Subcutaneous abdominal adipose tissue (tissue), 5 donors: ENCODE data around the gene ZNF408.

ENCODE experiments used
- H3K27ac ChIP-seq: one replicate; pipeline ENCODE4 v1.7.0; 2013; ENCODE audit warnings: low read depth, mild to moderate bottlenecking, inconsistent platforms, low read length, moderate library complexity
- H3K27me3 ChIP-seq, 5 donors: one replicate each; pipeline ENCODE4 v1.7.0; 2013; ENCODE audit warnings: low read length in 5 of 5, inconsistent platforms in 1 of 5; ENCODE audit not compliant: control insufficient read depth in 5 of 5, insufficient read depth in 4 of 5
- H3K36me3 ChIP-seq, 5 donors: one replicate each; pipeline ENCODE4 v1.7.0; 2013; ENCODE audit warnings: low read length in 5 of 5; ENCODE audit not compliant: control insufficient read depth in 5 of 5, insufficient read depth in 5 of 5
- H3K4me1 ChIP-seq, 5 donors: one replicate each; pipeline ENCODE4 v1.7.0; 2013; ENCODE audit warnings: low read length in 5 of 5, mild to moderate bottlenecking in 3 of 5, moderate library complexity in 1 of 5; ENCODE audit not compliant: control insufficient read depth in 5 of 5, insufficient read depth in 5 of 5
- H3K4me3 ChIP-seq, 5 donors: one replicate each; pipeline ENCODE4 v1.7.0; 2013; ENCODE audit warnings: low read length in 5 of 5, low read depth in 1 of 5
- H3K9ac ChIP-seq, 5 donors: one replicate each; pipeline ENCODE4 v1.7.0; 2013; ENCODE audit warnings: low read length in 5 of 5, mild to moderate bottlenecking in 4 of 5, moderate library complexity in 3 of 5
- H3K9me3 ChIP-seq, 5 donors: one replicate each; pipeline ENCODE4 v1.7.0; 2013; ENCODE audit warnings: low read length in 5 of 5; ENCODE audit not compliant: control insufficient read depth in 5 of 5
- donor health status: healthy.
- donor health status: healthy.
- donor health status: healthy.
- donor health status: healthy.
- donor health status: healthy.

The ZNF408 gene

DNA sequence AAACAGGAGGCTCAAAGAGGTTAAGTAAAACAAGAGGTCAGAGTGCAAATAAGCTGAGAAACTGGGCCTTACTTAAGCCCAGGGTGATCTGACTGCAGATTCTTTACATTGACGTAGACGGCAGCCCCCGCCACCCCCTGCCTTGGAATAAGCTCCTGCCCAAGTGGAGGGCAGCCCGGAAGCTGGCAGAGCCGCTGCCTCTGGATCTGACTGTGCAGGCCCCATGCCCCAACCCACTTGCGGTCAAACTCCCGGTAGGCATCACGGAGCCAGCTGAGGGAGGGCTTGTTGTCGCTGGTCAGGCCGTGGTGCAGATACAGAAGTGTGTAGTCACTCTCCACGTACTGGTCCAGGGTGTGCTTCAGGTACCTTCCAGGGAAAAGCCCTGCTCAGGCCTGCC lies 19.0 kb upstream of the ZNF408 start:
- H3K27ac ChIP-seq: no peak overlapping the region
- no peak overlapping the region for H3K9ac ChIP-seq
- H3K4me3 ChIP-seq: no peak overlapping the region
- no peaks in the 10 kb centered on the region for H3K9me3 ChIP-seq
- peaks cover 0 to 33% (median 21%) of the 10 kb centered on the region in 5 donors for H3K4me1 ChIP-seq
- no peaks in the 10 kb centered on the region for H3K27me3 ChIP-seq
- peaks cover 0 to 63% (median 59%) of the 10 kb centered on the region in 5 donors for H3K36me3 ChIP-seq

GRCh38 chr11:46682773-46683752 lies 17.8 kb upstream of the ZNF408 start:
- Histone ChIP-seq H3K9me3 (no peaks in the 10 kb centered on the region), H3K36me3 (peaks cover 0 to 68% (median 66%) of the 10 kb centered on the region in 5 donors), H3K27me3 (no peaks in the 10 kb centered on the region), H3K27ac (no peak overlapping the region), H3K4me3 (no peak overlapping the region), H3K9ac (no peak overlapping the region), H3K4me1 (peaks cover 0 to 29% (median 12%) of the 10 kb centered on the region in 5 donors)

DNA sequence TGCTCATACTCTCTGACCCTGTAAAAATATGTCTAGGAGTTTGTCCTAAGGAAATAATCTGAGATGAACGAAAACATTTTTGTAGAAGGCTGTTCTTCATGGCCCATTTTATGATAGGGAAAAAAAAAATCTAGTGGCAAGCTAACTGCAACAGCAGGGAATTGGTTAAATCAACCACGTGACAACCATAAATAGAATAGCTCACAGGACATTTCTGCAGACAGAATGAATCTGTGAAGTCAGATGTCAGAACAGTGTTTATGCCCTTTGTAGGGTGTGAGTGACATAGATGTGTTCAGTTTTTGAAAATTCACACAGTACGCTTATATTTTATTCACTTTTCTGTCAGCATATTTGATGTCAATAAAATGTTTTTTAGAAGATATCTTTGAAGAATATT lies 16.5 kb upstream of the ZNF408 start:
- Histone ChIP-seq H3K27me3 (no peaks in the 10 kb centered on the region), H3K9me3 (no peaks in the 10 kb centered on the region), H3K4me3 (no peak overlapping the region), H3K27ac (no peak overlapping the region), H3K36me3 (peaks cover 3 to 64% (median 62%) of the 10 kb centered on the region in 5 donors), H3K9ac (no peak overlapping the region), H3K4me1 (peaks cover 0 to 24% (median 12%) of the 10 kb centered on the region in 5 donors)

DNA sequence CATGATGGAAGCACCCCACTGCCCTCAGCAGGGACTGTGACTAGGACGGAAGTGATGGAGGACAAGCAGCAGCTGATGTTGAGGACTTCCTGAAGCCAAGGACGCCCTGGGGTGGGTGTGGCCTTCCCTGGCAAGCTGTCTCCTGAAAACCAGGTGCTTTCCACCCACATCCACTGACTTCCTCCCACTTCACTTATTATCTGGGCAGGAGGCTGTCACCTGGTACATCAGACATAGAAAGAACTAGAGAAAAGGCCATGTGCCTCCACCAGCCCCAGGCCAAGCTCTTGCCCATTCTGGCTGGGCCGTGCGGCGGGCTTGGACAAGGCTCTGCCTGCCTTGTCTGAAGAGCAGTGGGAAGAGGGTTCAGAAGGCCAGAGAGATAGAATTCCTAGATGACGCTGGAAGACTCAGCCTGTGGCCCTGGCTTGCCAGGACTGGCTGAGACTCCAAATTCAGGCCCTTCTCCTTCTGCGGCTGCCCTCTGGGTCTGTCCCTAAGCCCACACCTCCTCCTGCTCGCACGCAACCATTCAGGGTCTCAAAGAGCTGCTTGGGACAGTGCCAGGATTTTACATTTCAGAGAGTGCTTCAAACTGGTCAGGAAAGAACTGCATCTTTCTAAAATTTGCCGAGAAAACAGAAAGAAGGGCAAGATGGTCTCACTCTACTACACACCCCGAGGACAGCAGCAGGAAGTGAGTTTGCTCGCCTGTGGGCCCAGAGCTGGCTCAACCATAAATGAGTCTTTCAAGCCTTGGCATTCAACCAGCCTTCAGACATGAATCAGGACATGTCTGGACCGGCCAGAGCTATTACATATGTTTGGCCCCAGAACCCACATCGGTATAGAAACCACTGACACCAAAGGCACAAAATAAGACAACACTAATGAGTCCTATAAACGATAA lies 13.7 kb upstream of the ZNF408 start:
- H3K4me1 ChIP-seq: peaks cover 0 to 24% (median 12%) of the 10 kb centered on the region in 5 donors
- no peak overlapping the region for H3K9ac ChIP-seq
- peaks cover 3 to 53% (median 48%) of the 10 kb centered on the region in 5 donors for H3K36me3 ChIP-seq
- no peaks in the 10 kb centered on the region for H3K9me3 ChIP-seq
- no peaks in the 10 kb centered on the region for H3K27me3 ChIP-seq
- no peak overlapping the region for H3K4me3 ChIP-seq
- no peak overlapping the region for H3K27ac ChIP-seq

- H3K27me3 ChIP-seq: no peaks in the 10 kb centered on the region
- H3K9ac ChIP-seq: no peak overlapping the region
- peaks cover 3 to 79% (median 67%) of the 10 kb centered on the region in 5 donors for H3K36me3 ChIP-seq
- no peak overlapping the region for H3K27ac ChIP-seq
- peaks cover 0 to 27% (median 18%) of the 10 kb centered on the region in 5 donors for H3K4me1 ChIP-seq
- H3K9me3 ChIP-seq: no peaks in the 10 kb centered on the region
- H3K4me3 ChIP-seq: no peak overlapping the region
These were observed 10.1 kb upstream of the ZNF408 start for GRCh38 chr11:46690702-46691101.

GRCh38 chr11:46692450-46692849 lies 8.4 kb upstream of the ZNF408 start:
- H3K27me3 ChIP-seq: no peaks in the 10 kb centered on the region
- no peak overlapping the region for H3K27ac ChIP-seq

GRCh38 chr11:46693597-46694012 lies 7.2 kb upstream of the ZNF408 start:
- no peaks in the 10 kb centered on the region for H3K9me3 ChIP-seq
- H3K27me3 ChIP-seq: no peaks in the 10 kb centered on the region
- peak overlapping the region in 1 of 5 donors; percentile 35 for H3K9ac ChIP-seq
- peak overlapping the region; percentile 65 for H3K27ac ChIP-seq
- H3K4me1 ChIP-seq: peaks cover 4 to 47% (median 42%) of the 10 kb centered on the region in 5 donors
- no peak overlapping the region for H3K4me3 ChIP-seq
- peaks cover 3 to 60% (median 56%) of the 10 kb centered on the region in 5 donors for H3K36me3 ChIP-seq

More at GRCh38 chr11:46692450-46692849, 8.4 kb upstream of the ZNF408 start:
- H3K36me3 ChIP-seq: peaks cover 3 to 70% (median 65%) of the 10 kb centered on the region in 5 donors
- H3K4me3 ChIP-seq: no peak overlapping the region
- H3K9ac ChIP-seq: no peak overlapping the region
- H3K9me3 ChIP-seq: no peaks in the 10 kb centered on the region
- peaks cover 0 to 44% (median 32%) of the 10 kb centered on the region in 5 donors for H3K4me1 ChIP-seq

DNA sequence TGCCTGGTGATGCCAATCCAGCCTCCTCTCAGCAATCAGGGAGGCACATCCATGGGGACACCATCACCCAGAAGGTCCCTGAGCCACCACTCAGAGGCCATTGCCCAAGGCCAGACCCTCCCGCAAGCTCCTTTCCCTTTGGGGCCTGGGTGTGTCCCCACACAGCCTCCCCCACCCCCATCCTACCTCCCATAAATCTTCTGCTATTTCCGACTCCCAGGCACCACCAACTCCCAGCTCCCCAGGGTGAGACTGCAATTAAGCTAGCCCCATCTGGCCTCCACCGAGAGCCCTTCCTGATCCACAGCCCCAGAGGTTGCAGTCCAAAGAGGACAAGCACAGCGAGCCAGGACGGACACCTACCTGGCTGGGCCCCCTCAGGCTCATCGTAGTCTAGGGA lies 6.8 kb upstream of the ZNF408 start:
- peaks cover 2 to 58% (median 53%) of the 10 kb centered on the region in 5 donors for H3K36me3 ChIP-seq
- H3K4me3 ChIP-seq: no peak overlapping the region
- H3K27me3 ChIP-seq: no peaks in the 10 kb centered on the region
- H3K27ac ChIP-seq: peak overlapping the region; percentile 65
- H3K9me3 ChIP-seq: no peaks in the 10 kb centered on the region
- peak overlapping the region in 3 of 5 donors; percentile 16 to 35 (median 32) for H3K9ac ChIP-seq
- peaks cover 5 to 51% (median 47%) of the 10 kb centered on the region in 5 donors for H3K4me1 ChIP-seq

DNA sequence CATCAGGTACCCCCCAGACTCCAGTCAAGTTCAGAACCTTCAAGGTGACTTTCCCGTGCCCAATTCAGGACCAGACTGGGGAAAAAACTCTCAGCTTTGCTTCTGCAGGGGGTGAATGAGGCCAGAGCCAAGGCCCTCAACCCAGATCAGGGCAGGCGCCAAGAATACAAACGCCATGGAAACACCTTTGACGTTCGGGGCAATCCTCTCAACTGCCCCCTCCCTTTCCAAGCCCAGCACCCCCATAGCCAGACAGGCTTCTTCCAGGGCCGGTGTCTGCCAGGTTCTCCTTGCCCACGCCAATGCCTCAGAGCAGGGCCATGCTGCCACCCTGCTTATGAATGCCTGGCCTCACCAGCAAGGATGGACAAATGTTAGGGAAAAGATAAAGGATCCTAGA lies 6.2 kb upstream of the ZNF408 start:
- Histone ChIP-seq H3K4me3 (no peak overlapping the region), H3K4me1 (peaks cover 6 to 57% (median 51%) of the 10 kb centered on the region in 5 donors), H3K27me3 (no peaks in the 10 kb centered on the region), H3K9me3 (no peaks in the 10 kb centered on the region), H3K9ac (peak overlapping the region in 2 of 5 donors; percentile 16 to 35), H3K27ac (peak overlapping the region; percentile 65), H3K36me3 (peaks cover 0 to 56% (median 51%) of the 10 kb centered on the region in 5 donors)
